GM10266 (cell line): ENCODE results near the gene BAAT.

Experiments used
- DNase-seq: peaks from one replicate; pipeline ENCODE4 v3.0.0; 2012; ENCODE audit errors: extremely low spot score
- CTCF ChIP-seq: IDR thresholded peaks from 2 replicates; pipeline ENCODE4 v1.5.1; 2012; ENCODE audit warnings: mild to moderate bottlenecking, low read depth; ENCODE audit not compliant: control insufficient read depth, insufficient read depth; ENCODE audit errors: missing control alignments

Gene BAAT

GRCh38 chr9:101372327-101373118 is 12.3 kb downstream of the BAAT start:
- DNase-seq: no peak
- TF ChIP-seq CTCF: no peak

- no peak for TF ChIP-seq CTCF
Measured at GRCh38 chr9:101371813-101372212, 13.0 kb downstream of the BAAT start.

GRCh38 chr9:101369884-101370531 is 14.8 kb downstream of the BAAT start:
- TF ChIP-seq CTCF: no peak
- no peak for DNase-seq

More at GRCh38 chr9:101371813-101372212, 13.0 kb downstream of the BAAT start:
- no peak for DNase-seq

- DNase-seq: no peak
- no peak for TF ChIP-seq CTCF
Measured at GRCh38 chr9:101369286-101369685, 15.5 kb downstream of the BAAT start.

GRCh38 chr9:101367323-101367722 is 17.5 kb downstream of the BAAT start:
- DNase-seq: no peak
- no peak for TF ChIP-seq CTCF

- DNase-seq: no peak
- TF ChIP-seq CTCF: no peak
Measured at GRCh38 chr9:101366038-101366756, 18.6 kb downstream of the BAAT start.
